ENCODE results near the gene CHL1. TPM values are rescaled to one million over a fixed set of nuclear protein-coding genes. Genes with fewer than 3 reads are reported as not detected.

Gene CHL1
- total and polyA plus RNA-seq, 2 of the 8 experiments (the other 6 are each of a cell fraction or from before 2014, with no cell fraction given) = 0.05 to 0.99 TPM

- TF ChIP-seq KDM5A (IDR thresholded peaks at IDR 0.05; ENCODE audit: low read length) (no peak), HDAC6 (IDR thresholded peaks at IDR 0.05; ENCODE audit: low read depth, low read length) (no peak), SP2 (IDR thresholded peaks at IDR 0.05; ENCODE audit: low read length) (no peak)
These were observed 112.2 kb downstream of the CHL1 start (continued) for GRCh38 chr3:308597-309321.
